ENCODE measurements around the gene PRICKLE1.

DNA sequence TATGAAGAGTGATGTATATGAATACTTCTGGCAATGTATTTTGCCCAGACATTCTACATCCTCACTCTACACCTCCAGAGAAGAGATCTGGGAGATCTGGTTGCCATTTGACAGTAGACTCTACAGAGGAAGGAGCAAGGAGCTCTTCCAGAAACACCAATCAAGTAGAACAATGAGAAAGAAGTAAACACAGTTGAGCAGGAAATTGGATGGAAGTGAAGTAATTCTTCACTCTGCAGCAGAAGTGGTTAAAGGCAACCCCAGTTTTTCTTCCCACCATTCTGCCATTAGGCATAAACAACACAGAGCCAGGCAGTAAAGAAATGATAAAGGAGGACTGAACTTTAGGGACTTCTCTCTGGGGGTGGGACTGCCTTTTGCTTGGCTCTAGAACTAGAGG lies 48.5 kb upstream of the PRICKLE1 start:
- TF ChIP-seq, protein P1, sequence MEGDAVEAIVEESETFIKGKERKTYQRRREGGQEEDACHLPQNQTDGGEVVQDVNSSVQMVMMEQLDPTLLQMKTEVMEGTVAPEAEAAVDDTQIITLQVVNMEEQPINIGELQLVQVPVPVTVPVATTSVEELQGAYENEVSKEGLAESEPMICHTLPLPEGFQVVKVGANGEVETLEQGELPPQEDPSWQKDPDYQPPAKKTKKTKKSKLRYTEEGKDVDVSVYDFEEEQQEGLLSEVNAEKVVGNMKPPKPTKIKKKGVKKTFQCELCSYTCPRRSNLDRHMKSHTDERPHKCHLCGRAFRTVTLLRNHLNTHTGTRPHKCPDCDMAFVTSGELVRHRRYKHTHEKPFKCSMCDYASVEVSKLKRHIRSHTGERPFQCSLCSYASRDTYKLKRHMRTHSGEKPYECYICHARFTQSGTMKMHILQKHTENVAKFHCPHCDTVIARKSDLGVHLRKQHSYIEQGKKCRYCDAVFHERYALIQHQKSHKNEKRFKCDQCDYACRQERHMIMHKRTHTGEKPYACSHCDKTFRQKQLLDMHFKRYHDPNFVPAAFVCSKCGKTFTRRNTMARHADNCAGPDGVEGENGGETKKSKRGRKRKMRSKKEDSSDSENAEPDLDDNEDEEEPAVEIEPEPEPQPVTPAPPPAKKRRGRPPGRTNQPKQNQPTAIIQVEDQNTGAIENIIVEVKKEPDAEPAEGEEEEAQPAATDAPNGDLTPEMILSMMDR (conservative IDR thresholded peaks at IDR 0.05): no peak
- no peak for TF ChIP-seq EZH2 (IDR thresholded peaks at IDR 0.05; ENCODE audit: low read depth)

Data from PC-9 (cell line).